NCI-H774 (cell line): ENCODE data around the gene NAA11.

ENCODE experiments used
- DNase-seq: peaks from one replicate; lab custom pipeline; 2025; lab: John Stamatoyannopoulos, UW

NAA11 gene

GRCh38 chr4:79325864-79326328 is at the start of gene NAA11:
Gene NAA11, minus strand, starts transcription at chr4:79326061. Its CDS starts 184 bp downstream, at chr4:79325877.
- DNase-seq, result no peak

- no peak for DNase-seq
Measured at GRCh38 chr4:79370026-79370425, 44.2 kb upstream of the NAA11 start.

- DNase-seq, result no peak
Measured at GRCh38 chr4:79367096-79367495, 41.2 kb upstream of the NAA11 start.

GRCh38 chr4:79366422-79366821 is 40.6 kb upstream of the NAA11 start:
- DNase-seq, result no peak

GRCh38 chr4:79364061-79364460 is 38.2 kb upstream of the NAA11 start:
- no peak for DNase-seq

- DNase-seq, result no peak
Measured at GRCh38 chr4:79362626-79363025, 36.8 kb upstream of the NAA11 start.

- no peak for DNase-seq
Measured at GRCh38 chr4:79360006-79360405, 34.1 kb upstream of the NAA11 start.

- DNase-seq, result no peak
Measured at GRCh38 chr4:79358438-79358837, 32.6 kb upstream of the NAA11 start.

- DNase-seq, result no peak
Measured at GRCh38 chr4:79357365-79357764, 31.5 kb upstream of the NAA11 start.

- no peak for DNase-seq
Measured at GRCh38 chr4:79353075-79353474, 27.2 kb upstream of the NAA11 start.

GRCh38 chr4:79348405-79348804 is 22.5 kb upstream of the NAA11 start:
- DNase-seq, result no peak

GRCh38 chr4:79341893-79342653 is 16.2 kb upstream of the NAA11 start:
- DNase-seq, result no peak

- no peak for DNase-seq
Measured at GRCh38 chr4:79340568-79340967, 14.7 kb upstream of the NAA11 start.

- DNase-seq, result no peak
Measured at GRCh38 chr4:79338148-79338547, 12.3 kb upstream of the NAA11 start.

GRCh38 chr4:79334783-79335182 is 8.9 kb upstream of the NAA11 start:
- no peak for DNase-seq

- no peak for DNase-seq
Measured at GRCh38 chr4:79334341-79334740, 8.5 kb upstream of the NAA11 start.

GRCh38 chr4:79331126-79331876 is 5.4 kb upstream of the NAA11 start:
- DNase-seq, result no peak

- no peak for DNase-seq
Measured at GRCh38 chr4:79330720-79331119, 4.9 kb upstream of the NAA11 start.

GRCh38 chr4:79325436-79325835 is 425 bp downstream of the NAA11 start:
- no peak for DNase-seq

GRCh38 chr4:79319975-79320374 is 5.9 kb downstream of the NAA11 start:
- DNase-seq, result no peak

- DNase-seq, result no peak
Measured at GRCh38 chr4:79317711-79318110, 8.2 kb downstream of the NAA11 start.

GRCh38 chr4:79315891-79316290 is 10.0 kb downstream of the NAA11 start:
- no peak for DNase-seq

- no peak for DNase-seq
Measured at GRCh38 chr4:79311279-79311678, 14.6 kb downstream of the NAA11 start.
